Caki2 (cell line): ENCODE data around the gene IMPA2. TPM values are rescaled to one million over a fixed set of nuclear protein-coding genes. Genes with fewer than 3 reads are reported as not detected.
A peak's percentile ranks its signal among the peaks of the same experiment; 100 is the strongest.
"Not testable (repeated sequence)": the region's sequence is repeated elsewhere in the genome, so short reads cannot be mapped to it uniquely, and the experiment has no call there.

Experiments
- DNase-seq: peaks from one replicate; pipeline ENCODE4 v3.0.0-alpha.2; 2015; ENCODE audit warnings: low read depth
- in situ Hi-C: cut with HindIII; loops from 2 replicates; pipeline ENCODE4 v1.10.0; 2016; ENCODE audit warnings: low sequenced_read_pairs, low pct_unique_long_range_greater_than_20kb, mixed read lengths
- total RNA-seq: library from RNA; depleted of rRNA; stranded (reverse); fragments of >200 nt; shearing (Covaris generic); gene quantifications from 2 replicates; pipeline ENCODE4 v1.2.3, GENCODE V29; 2014; ENCODE audit warnings: low replicate concordance; rRNA removed

The IMPA2 gene
- total RNA-seq, 1 experiment from 2014 or later, result 379 TPM

DNA sequence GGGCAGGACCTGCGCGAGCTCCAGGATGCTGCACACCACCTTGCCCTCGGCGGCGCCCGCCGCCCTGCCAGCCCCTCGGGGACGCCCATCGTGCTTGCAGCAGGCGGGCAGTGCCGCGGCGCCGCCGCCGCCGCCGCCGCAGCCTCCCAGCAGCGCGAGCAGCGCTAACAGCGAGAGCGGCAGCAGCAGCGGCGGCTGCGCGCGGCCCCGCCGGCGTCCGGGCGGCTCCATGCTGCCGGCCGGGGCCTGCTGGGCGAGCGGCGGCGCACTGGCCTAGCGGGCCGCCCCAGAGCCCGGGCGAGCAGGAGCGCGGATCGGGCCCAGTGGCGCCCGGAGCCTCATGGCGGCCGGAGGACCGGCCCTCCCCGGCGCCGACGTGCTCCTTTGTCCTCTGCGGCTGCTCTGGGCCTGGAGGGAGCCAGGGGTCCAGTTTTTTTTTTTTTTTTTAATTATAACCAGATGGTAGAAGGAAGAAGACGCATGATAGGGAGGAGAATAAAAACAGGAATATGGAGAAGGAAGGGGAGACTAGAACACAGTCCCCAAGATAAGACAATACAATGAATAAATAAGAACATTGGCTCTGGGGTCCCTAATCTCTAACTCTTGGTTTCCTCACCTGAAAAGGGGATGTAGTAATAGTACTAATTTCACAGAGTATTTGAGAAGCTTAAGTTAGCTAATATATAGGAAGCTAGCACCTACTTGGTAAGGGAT, 95.3 kb downstream of the IMPA2 start:
- peak; percentile 8 for DNase-seq
- in situ Hi-C loops, result no loop called here

DNA sequence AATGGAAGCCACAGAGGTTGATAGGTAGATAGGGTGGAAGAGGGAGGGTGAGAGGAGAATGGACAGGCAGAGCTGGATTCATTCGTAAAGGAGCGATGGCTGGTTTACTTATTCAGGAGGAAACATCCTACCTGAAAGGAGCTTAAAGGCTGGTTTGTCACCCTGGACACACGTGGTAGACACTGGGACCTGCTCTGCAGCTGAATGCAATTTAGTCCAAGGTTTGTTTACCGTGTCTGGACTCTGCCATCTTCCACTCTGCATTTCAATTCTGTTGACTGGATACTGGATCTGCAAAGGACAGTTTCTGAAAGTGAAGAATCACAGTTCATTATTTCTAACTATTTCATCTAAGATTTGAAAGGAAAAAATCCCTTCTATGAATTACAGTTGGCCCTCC, 96.7 kb downstream of the IMPA2 start:
- in situ Hi-C loops, DNase-seq: not testable (repeated sequence)

- in situ Hi-C loops, result no loop called here
- no peak for DNase-seq
Measured at GRCh38 chr18:12079491-12080237, 98.4 kb downstream of the IMPA2 start.

Other genes starting within 250 kb of the IMPA2 start
- gene CHMP1B, start 130.1 kb upstream of the IMPA2 start, total RNA-seq, result 34.7 and 44.2 TPM in 2 replicates
- gene MPPE1, start 73.2 kb upstream of the IMPA2 start, total RNA-seq, result 18.0 and 56.6 TPM in 2 replicates
- gene ANKRD62, start 112.3 kb downstream of the IMPA2 start, total RNA-seq, result 0.61 TPM in 1 of 2 replicates, not detected in the other